Effector memory CD8-positive, alpha-beta T cell (primary cell): ENCODE data around the gene SMCO2.
"Not testable (repeated sequence)": the region's sequence is repeated elsewhere in the genome, so short reads cannot be mapped to it uniquely, and the experiment has no call there.

Source experiments
- ATAC-seq: fragments of 150-1000 bp; cut with Tn5 transposase; replicated peaks from 2 replicates; pipeline ENCODE4 v1.10.0; 2021; ENCODE audit warnings: mild to moderate bottlenecking, moderate library complexity
- DNase-seq, 3 experiments: peaks; one replicate each; pipeline ENCODE4 v3.0.0; 2021
- H3K27ac Mint-ChIP-seq, 2 donors: one replicate each; pipeline ENCODE4 v1.8.0; 2022; ENCODE audit warnings: mild to moderate bottlenecking in 2 of 2, mixed read lengths in 2 of 2, moderate library complexity in 2 of 2
- H3K27me3 Mint-ChIP-seq, 2 donors: one replicate each; pipeline ENCODE4 v1.8.0; 2022; ENCODE audit warnings: mixed read lengths in 2 of 2
- H3K36me3 Mint-ChIP-seq: one replicate; pipeline ENCODE4 v1.8.0; 2022; ENCODE audit warnings: mild to moderate bottlenecking, moderate library complexity, mixed read lengths; ENCODE audit not compliant: insufficient read depth
- H3K4me1 Mint-ChIP-seq, 2 donors: one replicate each; pipeline ENCODE4 v1.8.0; 2022; ENCODE audit warnings: low read depth in 2 of 2, mixed read lengths in 2 of 2
- H3K4me3 Mint-ChIP-seq, 2 donors: one replicate each; pipeline ENCODE4 v1.8.0; 2022; ENCODE audit warnings: mild to moderate bottlenecking in 2 of 2, mixed read lengths in 2 of 2, moderate library complexity in 2 of 2
- H3K9me3 Mint-ChIP-seq, 2 donors: one replicate each; pipeline ENCODE4 v1.8.0; 2022; ENCODE audit warnings: mixed read lengths in 2 of 2

Gene SMCO2

GRCh38 chr12:27528788-27529187, 82.3 kb downstream of the SMCO2 start:
- peaks cover 7 to 9% of the 10 kb centered on the region in 2 donors for H3K4me1 Mint-ChIP-seq
- no peaks in the 10 kb centered on the region for H3K9me3 Mint-ChIP-seq
- peaks cover 9% of the 10 kb centered on the region for H3K36me3 Mint-ChIP-seq
- no peak for DNase-seq
- no peak overlapping the region for H3K4me3 Mint-ChIP-seq
- no peak overlapping the region for H3K27ac Mint-ChIP-seq
- H3K27me3 Mint-ChIP-seq = peaks cover 11 to 26% of the 10 kb centered on the region in 2 donors
- ATAC-seq = no peak

- DNase-seq = no peak
- no peaks in the 10 kb centered on the region for H3K9me3 Mint-ChIP-seq
- peaks cover 9 to 15% of the 10 kb centered on the region in 2 donors for H3K4me1 Mint-ChIP-seq
Measured at GRCh38 chr12:27530157-27530922, 83.8 kb downstream of the SMCO2 start.

GRCh38 chr12:27531896-27532295, 85.4 kb downstream of the SMCO2 start:
- Mint-ChIP-seq H3K27me3 (peaks cover 5 to 14% of the 10 kb centered on the region in 2 donors), H3K27ac (no peak overlapping the region), H3K4me3 (no peak overlapping the region), H3K9me3 (no peaks in the 10 kb centered on the region), H3K36me3 (no peaks in the 10 kb centered on the region), H3K4me1 (peaks cover 9 to 15% of the 10 kb centered on the region in 2 donors)
- DNase-seq (no peak), ATAC-seq (no peak)

More at GRCh38 chr12:27530157-27530922, 83.8 kb downstream of the SMCO2 start:
- Mint-ChIP-seq H3K4me3 (no peak overlapping the region), H3K27ac (no peak overlapping the region), H3K36me3 (no peaks in the 10 kb centered on the region), H3K27me3 (peaks cover 5 to 17% of the 10 kb centered on the region in 2 donors)
- no peak for ATAC-seq

- no peak overlapping the region for H3K4me3 Mint-ChIP-seq
- ATAC-seq (peak; percentile 82), DNase-seq (no peak)
- no peak overlapping the region for H3K27ac Mint-ChIP-seq
- H3K4me1 Mint-ChIP-seq = peaks cover 9 to 15% of the 10 kb centered on the region in 2 donors
- no peaks in the 10 kb centered on the region for H3K9me3 Mint-ChIP-seq
- no peaks in the 10 kb centered on the region for H3K36me3 Mint-ChIP-seq
- peaks cover 5 to 14% of the 10 kb centered on the region in 2 donors for H3K27me3 Mint-ChIP-seq
Measured at GRCh38 chr12:27534060-27534764, 87.7 kb downstream of the SMCO2 start.

GRCh38 chr12:27534765-27535161, 88.2 kb downstream of the SMCO2 start:
- no peak overlapping the region for H3K4me3 Mint-ChIP-seq
- ATAC-seq = peak; percentile 47
- DNase-seq = no peak
- peaks cover 9 to 15% of the 10 kb centered on the region in 2 donors for H3K4me1 Mint-ChIP-seq
- H3K9me3 Mint-ChIP-seq = no peaks in the 10 kb centered on the region
- H3K36me3 Mint-ChIP-seq = no peaks in the 10 kb centered on the region
- H3K27ac Mint-ChIP-seq = no peak overlapping the region
- peaks cover 5 to 14% of the 10 kb centered on the region in 2 donors for H3K27me3 Mint-ChIP-seq

GRCh38 chr12:27535318-27535717, 88.8 kb downstream of the SMCO2 start:
- H3K27me3 Mint-ChIP-seq = peaks cover 5 to 14% of the 10 kb centered on the region in 2 donors
- H3K27ac Mint-ChIP-seq = no peak overlapping the region
- ATAC-seq (no peak), DNase-seq (no peak)
- H3K4me3 Mint-ChIP-seq = no peak overlapping the region
- no peaks in the 10 kb centered on the region for H3K36me3 Mint-ChIP-seq
- no peaks in the 10 kb centered on the region for H3K9me3 Mint-ChIP-seq
- peaks cover 9 to 15% of the 10 kb centered on the region in 2 donors for H3K4me1 Mint-ChIP-seq

- Mint-ChIP-seq H3K4me1 (peaks cover 9 to 18% of the 10 kb centered on the region in 2 donors), H3K27ac (no peak overlapping the region), H3K36me3 (no peaks in the 10 kb centered on the region), H3K4me3 (no peak overlapping the region), H3K27me3 (peaks cover 19 to 23% of the 10 kb centered on the region in 2 donors), H3K9me3 (no peaks in the 10 kb centered on the region)
- DNase-seq (no peak), ATAC-seq (no peak)
Measured at GRCh38 chr12:27537855-27538675, 91.5 kb downstream of the SMCO2 start.

- H3K27me3 Mint-ChIP-seq = peaks cover 15 to 26% of the 10 kb centered on the region in 2 donors
- no peaks in the 10 kb centered on the region for H3K9me3 Mint-ChIP-seq
- no peak overlapping the region for H3K27ac Mint-ChIP-seq
- DNase-seq (no peak), ATAC-seq (no peak)
- H3K4me3 Mint-ChIP-seq = no peak overlapping the region
- peaks cover 5 to 10% of the 10 kb centered on the region in 2 donors for H3K4me1 Mint-ChIP-seq
- no peaks in the 10 kb centered on the region for H3K36me3 Mint-ChIP-seq
Measured at GRCh38 chr12:27539191-27539631, 92.7 kb downstream of the SMCO2 start.

GRCh38 chr12:27541031-27541719, 94.6 kb downstream of the SMCO2 start:
- Mint-ChIP-seq H3K27ac (no peak overlapping the region), H3K9me3 (no peaks in the 10 kb centered on the region), H3K4me1 (peaks cover 0 to 3% of the 10 kb centered on the region in 2 donors), H3K36me3 (no peaks in the 10 kb centered on the region), H3K4me3 (no peak overlapping the region), H3K27me3 (peaks cover 23 to 34% of the 10 kb centered on the region in 2 donors)
- DNase-seq (no peak), ATAC-seq (no peak)

- Mint-ChIP-seq H3K27ac (no peak overlapping the region), H3K4me1 (peaks cover 0 to 3% of the 10 kb centered on the region in 2 donors)
Measured at GRCh38 chr12:27542628-27543027, 96.1 kb downstream of the SMCO2 start.

GRCh38 chr12:27544858-27545257, 98.3 kb downstream of the SMCO2 start:
- H3K27ac Mint-ChIP-seq, ATAC-seq, H3K4me3 Mint-ChIP-seq, H3K9me3 Mint-ChIP-seq, H3K4me1 Mint-ChIP-seq, H3K36me3 Mint-ChIP-seq, DNase-seq: not testable (repeated sequence)
- H3K27me3 Mint-ChIP-seq = peaks cover 38 to 57% of the 10 kb centered on the region in 2 donors

More at GRCh38 chr12:27542628-27543027, 96.1 kb downstream of the SMCO2 start:
- peaks cover 23 to 34% of the 10 kb centered on the region in 2 donors for H3K27me3 Mint-ChIP-seq
- DNase-seq = no peak
- no peak for ATAC-seq
- no peaks in the 10 kb centered on the region for H3K9me3 Mint-ChIP-seq
- no peaks in the 10 kb centered on the region for H3K36me3 Mint-ChIP-seq
- H3K4me3 Mint-ChIP-seq = no peak overlapping the region

- no peak overlapping the region for H3K4me3 Mint-ChIP-seq
- ATAC-seq = no peak
- DNase-seq = no peak
- no peaks in the 10 kb centered on the region for H3K9me3 Mint-ChIP-seq
- no peak overlapping the region for H3K27ac Mint-ChIP-seq
- H3K36me3 Mint-ChIP-seq = no peaks in the 10 kb centered on the region
- peaks cover 0 to 3% of the 10 kb centered on the region in 2 donors for H3K4me1 Mint-ChIP-seq
- peaks cover 44 to 57% of the 10 kb centered on the region in 2 donors for H3K27me3 Mint-ChIP-seq
Measured at GRCh38 chr12:27545665-27546064, 99.1 kb downstream of the SMCO2 start.

- Mint-ChIP-seq H3K36me3 (no peaks in the 10 kb centered on the region), H3K27me3 (peaks cover 32 to 39% of the 10 kb centered on the region in 2 donors), H3K9me3 (no peaks in the 10 kb centered on the region), H3K4me1 (no peaks in the 10 kb centered on the region), H3K4me3 (no peak overlapping the region), H3K27ac (no peak overlapping the region)
- ATAC-seq (no peak), DNase-seq (no peak)
Measured at GRCh38 chr12:27547592-27547991, 101.1 kb downstream of the SMCO2 start.
